HepG2 (cell line): ENCODE results near the gene TMEM198. TPM values are rescaled to one million over a fixed set of nuclear protein-coding genes. Genes with fewer than 3 reads are reported as not detected.

ENCODE experiments used
- AFF4 ChIP-seq: sonication (generic); formaldehyde crosslinking; IDR thresholded peaks from 2 replicates; pipeline ENCODE4 v1.4.0; 2020; ENCODE audit warnings: missing genetic modification reagents
- AGO1 ChIP-seq: fragments of 200-400 bp; formaldehyde crosslinking; IDR thresholded peaks from 2 replicates; pipeline ENCODE4 v1.6.1; 2017; ENCODE audit warnings: mild to moderate bottlenecking, low read depth, low read length, moderate library complexity; ENCODE audit not compliant: poor library complexity, severe bottlenecking
- AGO2 ChIP-seq: fragments of 200-400 bp; formaldehyde crosslinking; optimal IDR thresholded peaks from 2 replicates; pipeline ENCODE3; 2017; ENCODE audit warnings: mild to moderate bottlenecking, low read depth, low read length, moderate library complexity
- AKAP8 ChIP-seq: sonication (generic); formaldehyde crosslinking; IDR thresholded peaks from 2 replicates; pipeline ENCODE4 v1.5.1; 2020; ENCODE audit warnings: mild to moderate bottlenecking, missing genetic modification reagents
- ATRX ChIP-seq: sonication (generic); formaldehyde crosslinking; IDR thresholded peaks from 2 replicates; pipeline ENCODE4 v1.4.0; 2020; ENCODE audit warnings: missing genetic modification reagents, borderline replicate concordance
- BRCA1 ChIP-seq: sonication (generic); formaldehyde crosslinking; IDR thresholded peaks from 2 replicates; pipeline ENCODE4 v1.4.0; 2020; ENCODE audit warnings: missing genetic modification reagents
- EED ChIP-seq: sonication (generic); formaldehyde crosslinking; IDR thresholded peaks from 2 replicates; pipeline ENCODE4 v1.5.0; 2020; ENCODE audit warnings: mild to moderate bottlenecking, missing genetic modification reagents
- KDM2A ChIP-seq: sonication (generic); formaldehyde crosslinking; IDR thresholded peaks from 2 replicates; pipeline ENCODE4 v1.4.0; 2020; ENCODE audit warnings: low read depth, missing genetic modification reagents, borderline replicate concordance
- KLF15 ChIP-seq: sonication (generic); formaldehyde crosslinking; IDR thresholded peaks from 2 replicates; pipeline ENCODE4 v1.8.1; 2023; ENCODE audit warnings: borderline replicate concordance, mild to moderate bottlenecking, inconsistent platforms, missing genetic modification reagents, mixed read lengths
- KMT2A ChIP-seq: sonication (generic); formaldehyde crosslinking; IDR thresholded peaks from 2 replicates; pipeline ENCODE4 v1.4.0; 2020; ENCODE audit warnings: missing genetic modification reagents
- NFKB2 ChIP-seq: sonication (generic); formaldehyde crosslinking; IDR thresholded peaks from 2 replicates; pipeline ENCODE4 v1.4.0; 2020; ENCODE audit warnings: missing genetic modification reagents, borderline replicate concordance
- NRL ChIP-seq: sonication (generic); formaldehyde crosslinking; IDR thresholded peaks from 2 replicates; pipeline ENCODE4 v1.5.0; 2020; ENCODE audit warnings: missing genetic modification reagents, mild to moderate bottlenecking, moderate library complexity, borderline replicate concordance
- PRDM15 ChIP-seq: sonication (generic); formaldehyde crosslinking; IDR thresholded peaks from 2 replicates; pipeline ENCODE4 v1.4.0; 2020; ENCODE audit warnings: missing genetic modification reagents
- RARA ChIP-seq: IDR thresholded peaks from 2 replicates; pipeline ENCODE4 v1.6.1; 2016; ENCODE audit warnings: missing genetic modification reagents, missing compliant biosample characterization
- RXRB ChIP-seq: IDR thresholded peaks from 2 replicates; pipeline ENCODE4 v1.6.1; 2016; ENCODE audit warnings: borderline replicate concordance, missing genetic modification reagents, missing compliant biosample characterization
- ZBTB21 ChIP-seq: sonication (generic); formaldehyde crosslinking; IDR thresholded peaks from 2 replicates; pipeline ENCODE4 v1.4.0; 2020; ENCODE audit warnings: missing genetic modification reagents
- ZNF20 ChIP-seq: sonication (generic); formaldehyde crosslinking; IDR thresholded peaks from 2 replicates; pipeline ENCODE4 v1.4.0; 2020; ENCODE audit warnings: mild to moderate bottlenecking, moderate library complexity, missing genetic modification reagents
- ZNF329 ChIP-seq: sonication (generic); formaldehyde crosslinking; IDR thresholded peaks from 2 replicates; pipeline ENCODE4 v1.9.0; 2021; ENCODE audit warnings: low read depth, mild to moderate bottlenecking, missing genetic modification reagents
- ZNF468 ChIP-seq: sonication (generic); formaldehyde crosslinking; IDR thresholded peaks from 2 replicates; pipeline ENCODE4 v1.8.0; 2022; ENCODE audit warnings: mild to moderate bottlenecking, moderate library complexity, missing genetic modification reagents
- ZNF569 ChIP-seq: sonication (generic); formaldehyde crosslinking; IDR thresholded peaks from 2 replicates; pipeline ENCODE4 v1.5.0; 2020; ENCODE audit warnings: mild to moderate bottlenecking, missing genetic modification reagents, moderate library complexity, borderline replicate concordance
- ZNF605 ChIP-seq: sonication (generic); formaldehyde crosslinking; IDR thresholded peaks from 2 replicates; pipeline ENCODE4 v1.8.0; 2022; ENCODE audit warnings: mild to moderate bottlenecking, missing genetic modification reagents
- ZNF780A ChIP-seq: sonication (generic); formaldehyde crosslinking; IDR thresholded peaks from 2 replicates; pipeline ENCODE4 v1.8.0; 2022; ENCODE audit warnings: mild to moderate bottlenecking, missing genetic modification reagents, moderate library complexity
- ZNF784 ChIP-seq: sonication (generic); formaldehyde crosslinking; IDR thresholded peaks from 2 replicates; pipeline ENCODE4 v1.5.1; 2020; ENCODE audit warnings: missing genetic modification reagents, mild to moderate bottlenecking, borderline replicate concordance
- polyA plus RNA-seq, 8 experiments: library from polyadenylated mRNA; depleted of rRNA in 3 of 8; stranded (reverse) in 7 of 8; unstranded in 1 of 8; fragments of >200 nt; fragmentation: Illumina TruSeq in 4 of 8; extraction: Trizol in 4 of 8; gene quantifications; 2 replicates each; pipeline versions ENCODE4 v1.2.1 to v1.2.3, GENCODE V29; 2011 to 2016; ENCODE audit warnings: low read depth in 4 of 8, missing spikeins in 1 of 8, mixed read lengths in 1 of 8; ENCODE audit not compliant: insufficient read depth in 1 of 8
- total RNA-seq, 5 experiments: library from RNA; depleted of rRNA; stranded (reverse); fragments of >200 nt; fragmentation: Illumina TruSeq; extraction: Trizol; gene quantifications; 2 replicates each; pipeline ENCODE4 v1.2.3, GENCODE V29; 2016; ENCODE audit warnings: low read depth in 1 of 5

The TMEM198 gene
- total and polyA plus RNA-seq, 2 of the 13 experiments (the other 11 are each of a cell fraction or from before 2014, with no cell fraction given) = 17.3 to 23.5 TPM

GRCh38 chr2:219567791-219568361 lies 24.0 kb downstream of the TMEM198 start (continued):
- no peak for TF ChIP-seq KLF15
- peak; percentile 79; the same call in 1 of the 2 replicates for TF ChIP-seq AKAP8
- TF ChIP-seq RXRB = no peak
- TF ChIP-seq ZBTB21 (CRISPR knock-in tag) = no peak
- TF ChIP-seq ATRX = no peak
- TF ChIP-seq EED (CRISPR knock-in tag) = 0 out of 2 replicates have a peak, but pooled peaks have one; percentile 33
- TF ChIP-seq PRDM15 (CRISPR knock-in tag) = no peak
- no peak for TF ChIP-seq ZNF569 (CRISPR knock-in tag)
- TF ChIP-seq NRL (CRISPR knock-in tag) = peak; percentile 21; the same call in 1 of the 2 replicates
- no peak for TF ChIP-seq ZNF780A (CRISPR knock-in tag)
- peak; percentile 70 for TF ChIP-seq ZNF605
- no peak for TF ChIP-seq ZNF329 (CRISPR knock-in tag)
- TF ChIP-seq ZNF20 (CRISPR knock-in tag) = no peak
- TF ChIP-seq AGO1 = peak; percentile 96
- TF ChIP-seq ZNF468 = no peak
- no peak for TF ChIP-seq RARA
- TF ChIP-seq ZNF784 = no peak
- no peak for TF ChIP-seq AFF4
- peak; percentile 99 for TF ChIP-seq AGO2
- TF ChIP-seq KDM2A (CRISPR knock-in tag) = peak; percentile 66; the same call in 1 of the 2 replicates
- no peak; the same call in 1 of the 2 replicates for TF ChIP-seq NFKB2
- TF ChIP-seq KMT2A (CRISPR knock-in tag) = no peak
- TF ChIP-seq BRCA1 (CRISPR knock-in tag) = no peak
